H1 (cell line): ENCODE measurements around the gene LCP1.

Experiments used
- ATF3 ChIP-seq: IDR thresholded peaks from 2 replicates; pipeline ENCODE4 v1.6.1; 2011; ENCODE audit warnings: low read depth, mild to moderate bottlenecking, low read length; ENCODE audit not compliant: insufficient read depth
- CTCF ChIP-seq, 3 experiments: IDR thresholded peaks; 1 replicate in 2 of 3; 2 replicates in 1 of 3; pipeline versions ENCODE4 v1.5.1 to v1.6.1; 2011; ENCODE audit warnings: low read length in 3 of 3, mild to moderate bottlenecking in 3 of 3, inconsistent platforms in 2 of 3, low read depth in 1 of 3, moderate library complexity in 1 of 3; ENCODE audit not compliant: insufficient read depth in 1 of 3; ENCODE audit errors: control extremely low read depth in 1 of 3
- SUZ12 ChIP-seq: fragments of 200-600 bp; sonication (generic); IDR thresholded peaks from 2 replicates; pipeline ENCODE4 v1.6.1; 2012; ENCODE audit warnings: mild to moderate bottlenecking, inconsistent platforms, low read length, moderate library complexity, mixed read lengths

GRCh38 chr13:46173656-46174055 is 8.3 kb downstream of the LCP1 start:
- TF ChIP-seq CTCF (IDR thresholded peaks at IDR 0.05; ENCODE audit: control extremely low read depth in 1 of 3, insufficient read depth in 1 of 3, low read depth in 1 of 3, low read length in 3 of 3) (no peak), SUZ12 (no peak), ATF3 (no peak)
